ENCODE measurements around the gene STX18.
"Not testable (repeated sequence)": the region's sequence is repeated elsewhere in the genome, so short reads cannot be mapped to it uniquely, and the experiment has no call there.

GRCh38 chr4:4505211-4505610 lies 36.6 kb downstream of the STX18 start:
- TF ChIP-seq CTCF (IDR thresholded peaks at IDR 0.05 in 2 of 3, conservative IDR thresholded peaks at IDR 0.05 in 1 of 3; ENCODE audit: borderline replicate concordance in 1 of 3, insufficient read depth in 1 of 3, low read depth in 2 of 3, low read length in 2 of 3); SRF (IDR thresholded peaks at IDR 0.05; ENCODE audit: low read depth); EZH2 (IDR thresholded peaks at IDR 0.05); MAX (IDR thresholded peaks at IDR 0.05); FOSL1 (IDR thresholded peaks at IDR 0.05; ENCODE audit: low read depth): not testable (repeated sequence)
